ENCODE results near the gene SYNE3.

SYNE3 gene

GRCh38 chr14:95488376-95489213 lies 27.9 kb downstream of the SYNE3 start:
- ChIA-PET CTCF (no interaction called here), POLR2A (ENCODE audit: low non-redundant PET) (no interaction called here)
- DNase-seq (ENCODE audit: low spot score) = no peak
- H3K27ac ChIP-seq = peak overlapping the region; percentile 27; the same call in 1 of the 2 replicates
- TF ChIP-seq CTCF (conservative IDR thresholded peaks at IDR 0.05; ENCODE audit: low read depth) = no peak

- no peak for DNase-seq (ENCODE audit: low spot score)
- POLR2A ChIA-PET (ENCODE audit: low non-redundant PET) = no interaction called here
- CTCF ChIA-PET = interaction anchor here (0.8 kb wide), 1 partner anchor 15 kb away, joined by 4 read pairs; no protein-coding TSS in a partner anchor
- TF ChIP-seq CTCF (conservative IDR thresholded peaks at IDR 0.05; ENCODE audit: low read depth) = no peak
- no peak overlapping the region for H3K27ac ChIP-seq
Measured at GRCh38 chr14:95487669-95488084, 28.8 kb downstream of the SYNE3 start.

GRCh38 chr14:95486875-95487668 lies 29.4 kb downstream of the SYNE3 start:
- no peak for TF ChIP-seq CTCF (conservative IDR thresholded peaks at IDR 0.05; ENCODE audit: low read depth)
- no peak for DNase-seq (ENCODE audit: low spot score)
- ChIA-PET POLR2A (ENCODE audit: low non-redundant PET) (no interaction called here), CTCF (interaction anchor here (0.8 kb wide), 1 partner anchor 16 kb away, joined by 4 read pairs; no protein-coding TSS in a partner anchor)
- H3K27ac ChIP-seq = no peak overlapping the region

- H3K27ac ChIP-seq = 0 out of 2 replicates have a peak overlapping the region, but pooled peaks have one; percentile 2
- POLR2A ChIA-PET (ENCODE audit: low non-redundant PET) = no interaction called here
- CTCF ChIA-PET = no interaction called here
- DNase-seq (ENCODE audit: low spot score) = no peak
- no peak for TF ChIP-seq CTCF (conservative IDR thresholded peaks at IDR 0.05; ENCODE audit: low read depth)
Measured at GRCh38 chr14:95485222-95485819, 31.1 kb downstream of the SYNE3 start.

GRCh38 chr14:95484296-95484695 lies 32.2 kb downstream of the SYNE3 start:
- no peak for TF ChIP-seq CTCF (conservative IDR thresholded peaks at IDR 0.05; ENCODE audit: low read depth)
- ChIA-PET POLR2A (ENCODE audit: low non-redundant PET) (no interaction called here), CTCF (interaction anchor here (0.6 to 1.7 kb wide), 3 partner anchors 24 to 916 kb away, joined by 3 to 8 read pairs (median 3); partner anchors contain the start of gene SYNE3)
- peak overlapping the region; percentile 85 for H3K27ac ChIP-seq
- DNase-seq (ENCODE audit: low spot score) = no peak

Measured in RWPE1 (cell line).